Measurements from ENCODE around the gene DNASE2.
A peak's percentile ranks its signal among the peaks of the same experiment; 100 is the strongest.

The DNASE2 gene

DNA sequence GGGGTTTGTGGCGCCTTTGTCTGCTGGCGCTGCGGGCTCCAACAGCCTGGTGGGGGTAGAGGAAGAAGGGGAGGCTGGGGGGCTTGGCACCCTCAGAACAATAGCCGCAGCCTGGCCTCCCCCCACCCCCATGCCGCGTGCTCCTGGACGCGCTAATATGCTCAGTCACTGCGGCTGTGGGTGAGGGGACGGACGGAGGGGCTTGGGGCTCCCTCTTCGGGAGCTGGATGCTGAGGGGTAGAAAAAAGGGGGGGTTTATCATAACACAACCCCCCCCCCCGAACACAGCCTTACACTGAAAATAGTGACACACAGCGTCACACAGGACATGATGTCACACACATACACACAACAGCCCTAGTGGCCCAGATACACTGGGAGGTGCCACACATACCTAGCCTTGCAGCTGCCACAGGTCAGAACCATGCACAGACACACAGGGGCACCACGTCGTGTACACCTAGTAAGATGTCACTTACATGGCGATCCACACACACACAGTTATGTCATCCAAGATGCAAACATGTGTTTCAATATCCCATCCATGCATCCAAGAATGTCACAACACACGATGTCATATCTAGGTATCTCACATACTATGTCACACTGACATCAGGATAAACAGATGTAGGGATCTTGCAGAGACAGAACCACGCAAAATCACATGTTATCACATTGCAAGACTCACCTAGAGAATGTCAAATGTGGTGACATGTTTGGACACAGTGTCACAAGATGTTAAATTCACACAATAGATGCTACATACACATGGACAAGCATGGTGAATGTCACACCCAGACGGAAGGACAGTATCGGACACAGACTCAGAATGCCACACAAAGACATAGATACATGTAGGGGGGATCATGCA, 42.1 kb downstream of the DNASE2 start:
- no peak overlapping the region for H3K4me3 ChIP-seq (ENCODE audit: low read length in 2 of 2)
- no peaks in the 10 kb centered on the region for H3K9me3 ChIP-seq (ENCODE audit: control insufficient read depth in 2 of 2, low read length in 2 of 2)
- H3K27me3 ChIP-seq (ENCODE audit: control insufficient read depth in 1 of 2, insufficient read depth in 2 of 2, low read length in 2 of 2) = peaks cover 81 to 89% of the 10 kb centered on the region in 2 donors
- no peak overlapping the region for H3K9ac ChIP-seq (ENCODE audit: low read length in 2 of 2)
- H3K4me1 ChIP-seq (ENCODE audit: control insufficient read depth, insufficient read depth, low read length) = peaks cover 13% of the 10 kb centered on the region
- no peak overlapping the region for H3K27ac ChIP-seq (ENCODE audit: low read length)
- H3K36me3 ChIP-seq (ENCODE audit: control insufficient read depth in 2 of 2, insufficient read depth in 2 of 2, low read length in 2 of 2) = no peaks in the 10 kb centered on the region

DNA sequence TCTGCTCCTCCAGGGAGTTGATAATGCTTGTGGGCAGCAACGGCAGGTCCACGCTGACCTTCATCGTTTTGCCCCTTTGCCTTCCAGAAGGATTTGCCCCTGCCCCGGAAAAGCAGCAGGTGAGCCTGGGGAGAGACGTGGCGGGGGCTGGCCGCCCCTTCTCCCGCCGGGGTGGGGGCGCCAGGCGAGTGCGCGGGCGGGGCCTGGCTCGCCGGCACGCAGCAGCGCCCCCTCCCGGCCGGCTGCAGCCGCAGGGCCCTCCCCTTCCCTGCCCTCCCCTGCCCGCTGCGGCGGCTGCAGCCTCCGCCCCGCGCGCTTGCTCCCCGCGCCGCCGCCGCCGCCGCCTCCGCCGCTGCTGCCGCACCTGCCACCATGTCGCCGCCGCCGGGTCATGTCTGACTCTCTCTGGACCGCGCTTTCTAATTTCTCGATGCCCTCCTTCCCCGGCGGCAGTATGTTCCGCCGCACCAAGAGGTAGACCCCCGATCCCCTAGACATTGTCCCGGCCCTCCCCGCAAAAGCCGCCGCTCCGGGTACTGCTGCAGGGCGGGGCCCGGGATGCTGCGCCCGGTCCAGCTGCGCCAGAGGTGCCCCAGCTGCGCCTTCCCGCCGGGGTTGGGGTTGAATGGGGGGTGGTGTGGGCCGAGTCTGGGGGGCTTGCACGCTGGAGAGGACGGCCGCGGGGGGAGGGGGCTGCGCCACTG, 42.9 kb downstream of the DNASE2 start, which contains the start of gene MAST1:
Gene MAST1 (plus strand): TSS at position 334 of the 704 bp plus-strand sequence. CDS start 58 bp downstream, at position 392.
- H3K36me3 ChIP-seq (ENCODE audit: control insufficient read depth in 2 of 2, insufficient read depth in 2 of 2, low read length in 2 of 2) = no peaks in the 10 kb centered on the region
- H3K9ac ChIP-seq (ENCODE audit: low read length in 2 of 2) = no peak within 1 kb of the TSS
- H3K27ac ChIP-seq (ENCODE audit: low read length) = no peak within 1 kb of the TSS
- H3K4me3 ChIP-seq (ENCODE audit: low read length in 2 of 2) = peak within 1 kb of the TSS in 1 of 2 donors; percentile 52
- H3K9me3 ChIP-seq (ENCODE audit: control insufficient read depth in 2 of 2, low read length in 2 of 2) = no peaks in the 10 kb centered on the region
- H3K27me3 ChIP-seq (ENCODE audit: control insufficient read depth in 1 of 2, insufficient read depth in 2 of 2, low read length in 2 of 2) = peaks cover 75 to 86% of the 10 kb centered on the region in 2 donors
- peaks cover 18% of the 10 kb centered on the region for H3K4me1 ChIP-seq (ENCODE audit: control insufficient read depth, insufficient read depth, low read length)

DNA sequence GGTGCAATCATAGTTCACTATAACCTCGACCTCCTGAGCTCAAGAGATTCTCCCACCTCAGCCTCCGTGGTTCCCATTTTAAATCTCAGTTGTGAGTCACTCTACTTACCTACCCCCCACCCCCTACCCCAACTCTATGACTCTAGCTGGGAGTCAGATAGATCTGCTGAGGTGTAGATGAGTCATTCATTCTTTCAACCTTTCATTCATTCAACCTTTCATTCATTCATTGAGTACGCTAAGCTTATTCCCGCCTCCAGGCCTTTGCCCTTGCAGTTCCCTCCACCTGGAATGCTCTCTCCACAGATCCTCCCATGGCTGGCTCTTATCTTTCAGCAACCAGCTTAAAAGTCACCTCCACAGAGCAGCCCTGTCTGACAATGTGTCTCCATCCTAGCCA, 44.0 kb downstream of the DNASE2 start:
- Histone ChIP-seq H3K4me1 (ENCODE audit: control insufficient read depth, insufficient read depth, low read length) (peaks cover 25% of the 10 kb centered on the region), H3K36me3 (ENCODE audit: control insufficient read depth in 2 of 2, insufficient read depth in 2 of 2, low read length in 2 of 2) (no peaks in the 10 kb centered on the region), H3K4me3 (ENCODE audit: low read length in 2 of 2) (no peak overlapping the region), H3K27me3 (ENCODE audit: control insufficient read depth in 1 of 2, insufficient read depth in 2 of 2, low read length in 2 of 2) (peaks cover 78 to 91% of the 10 kb centered on the region in 2 donors), H3K27ac (ENCODE audit: low read length) (no peak overlapping the region), H3K9me3 (ENCODE audit: control insufficient read depth in 2 of 2, low read length in 2 of 2) (no peaks in the 10 kb centered on the region), H3K9ac (ENCODE audit: low read length in 2 of 2) (no peak overlapping the region)

DNA sequence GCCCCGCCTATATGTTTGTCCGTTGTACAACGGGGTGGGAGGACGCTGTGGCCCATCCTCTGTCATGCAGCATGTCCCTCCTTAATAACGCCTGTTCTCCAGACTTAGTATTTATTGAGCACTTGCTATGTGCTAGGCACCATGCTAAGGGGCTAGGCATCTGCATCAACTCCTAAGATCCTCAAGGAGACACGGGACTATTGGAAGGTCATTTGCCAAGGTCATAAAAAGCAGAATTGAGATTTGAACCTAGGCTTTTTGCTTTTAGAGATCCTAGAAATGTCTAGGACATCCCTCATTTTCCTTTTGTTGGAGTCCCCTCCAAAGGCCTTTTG, 44.8 kb downstream of the DNASE2 start:
- Histone ChIP-seq H3K27me3 (ENCODE audit: control insufficient read depth in 1 of 2, insufficient read depth in 2 of 2, low read length in 2 of 2) (peaks cover 79 to 92% of the 10 kb centered on the region in 2 donors), H3K4me1 (ENCODE audit: control insufficient read depth, insufficient read depth, low read length) (peaks cover 25% of the 10 kb centered on the region), H3K9ac (ENCODE audit: low read length in 2 of 2) (no peak overlapping the region)

DNA sequence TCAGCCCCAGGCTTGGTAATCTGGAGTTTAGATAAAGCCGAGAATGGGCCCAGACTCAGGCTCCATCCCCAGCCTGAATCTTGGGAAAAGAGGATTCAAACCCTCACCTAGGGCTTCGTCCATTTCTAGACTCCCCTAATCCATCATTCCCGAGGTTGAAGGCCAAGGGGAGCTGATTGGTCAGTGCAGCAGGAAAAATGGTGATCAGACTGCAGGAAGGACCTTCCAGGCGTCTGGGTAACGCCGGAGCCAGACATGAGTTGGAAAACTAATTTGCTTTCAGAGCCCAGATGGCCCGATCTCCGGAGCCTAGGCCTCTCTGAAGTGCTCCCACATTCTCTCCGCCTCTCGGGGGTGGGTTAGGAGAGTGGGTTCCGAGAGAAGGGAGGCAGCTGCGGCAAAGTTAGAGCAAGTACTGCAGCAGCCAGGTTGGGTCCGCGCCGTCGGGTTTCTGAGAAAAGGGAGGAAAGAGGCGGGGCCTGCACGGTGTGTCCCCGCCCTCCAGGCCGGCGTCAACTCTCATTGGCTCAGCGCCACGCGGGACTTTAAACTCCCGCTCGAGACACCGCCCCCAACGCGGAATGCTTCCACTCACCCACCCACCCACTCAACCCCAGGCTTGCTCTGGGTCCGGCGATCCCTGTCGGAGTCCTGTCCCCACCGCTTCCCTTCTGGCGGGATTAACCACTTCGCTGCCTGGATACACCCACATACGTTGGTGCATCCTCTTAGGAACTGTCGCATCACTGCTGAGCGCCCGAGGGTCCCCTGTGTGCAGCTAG, 46.1 kb downstream of the DNASE2 start:
- H3K4me3 ChIP-seq (ENCODE audit: low read length in 2 of 2) = no peak overlapping the region
- no peak overlapping the region for H3K9ac ChIP-seq (ENCODE audit: low read length in 2 of 2)
- no peaks in the 10 kb centered on the region for H3K9me3 ChIP-seq (ENCODE audit: control insufficient read depth in 2 of 2, low read length in 2 of 2)
- H3K27ac ChIP-seq (ENCODE audit: low read length) = no peak overlapping the region
- peaks cover 79 to 91% of the 10 kb centered on the region in 2 donors for H3K27me3 ChIP-seq (ENCODE audit: control insufficient read depth in 1 of 2, insufficient read depth in 2 of 2, low read length in 2 of 2)
- H3K36me3 ChIP-seq (ENCODE audit: control insufficient read depth in 2 of 2, insufficient read depth in 2 of 2, low read length in 2 of 2) = no peaks in the 10 kb centered on the region
- peaks cover 19% of the 10 kb centered on the region for H3K4me1 ChIP-seq (ENCODE audit: control insufficient read depth, insufficient read depth, low read length)

More for the DNA sequence above, 44.8 kb downstream of the DNASE2 start:
- H3K27ac ChIP-seq (ENCODE audit: low read length) = no peak overlapping the region
- H3K36me3 ChIP-seq (ENCODE audit: control insufficient read depth in 2 of 2, insufficient read depth in 2 of 2, low read length in 2 of 2) = no peaks in the 10 kb centered on the region
- H3K4me3 ChIP-seq (ENCODE audit: low read length in 2 of 2) = no peak overlapping the region
- no peaks in the 10 kb centered on the region for H3K9me3 ChIP-seq (ENCODE audit: control insufficient read depth in 2 of 2, low read length in 2 of 2)

DNA sequence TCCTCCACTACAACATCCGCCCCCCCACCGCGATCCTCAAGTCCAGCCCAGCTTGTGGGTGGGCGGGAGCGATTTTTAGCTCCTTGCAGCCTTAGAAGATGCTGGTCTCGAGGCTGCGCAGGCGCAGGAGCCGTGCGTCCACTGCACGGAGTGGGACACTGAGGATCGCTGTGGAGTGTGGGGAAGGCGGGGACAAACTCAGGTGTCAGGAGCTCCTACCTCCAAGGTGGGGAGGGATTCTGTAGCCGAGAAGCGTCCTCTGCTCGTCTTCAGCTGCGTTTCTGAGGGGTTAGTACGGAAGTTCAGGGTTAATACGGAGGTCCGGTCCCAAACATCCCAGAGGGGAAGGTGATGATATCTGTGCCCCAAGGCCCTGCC, 46.7 kb downstream of the DNASE2 start, which contains the start of gene RTBDN:
Gene RTBDN (minus strand): TSS at position 14 of the 378 bp plus-strand sequence. CDS start 4,600 bp downstream, outside the sequence.
- peaks cover 80 to 92% of the 10 kb centered on the region in 2 donors for H3K27me3 ChIP-seq (ENCODE audit: control insufficient read depth in 1 of 2, insufficient read depth in 2 of 2, low read length in 2 of 2)
- no peak within 1 kb of the TSS for H3K27ac ChIP-seq (ENCODE audit: low read length)
- no peaks in the 10 kb centered on the region for H3K9me3 ChIP-seq (ENCODE audit: control insufficient read depth in 2 of 2, low read length in 2 of 2)
- no peaks in the 10 kb centered on the region for H3K36me3 ChIP-seq (ENCODE audit: control insufficient read depth in 2 of 2, insufficient read depth in 2 of 2, low read length in 2 of 2)
- peak within 1 kb of the TSS in 1 of 2 donors; percentile 44 for H3K4me3 ChIP-seq (ENCODE audit: low read length in 2 of 2)
- no peak within 1 kb of the TSS for H3K9ac ChIP-seq (ENCODE audit: low read length in 2 of 2)
- H3K4me1 ChIP-seq (ENCODE audit: control insufficient read depth, insufficient read depth, low read length) = peaks cover 19% of the 10 kb centered on the region

DNA sequence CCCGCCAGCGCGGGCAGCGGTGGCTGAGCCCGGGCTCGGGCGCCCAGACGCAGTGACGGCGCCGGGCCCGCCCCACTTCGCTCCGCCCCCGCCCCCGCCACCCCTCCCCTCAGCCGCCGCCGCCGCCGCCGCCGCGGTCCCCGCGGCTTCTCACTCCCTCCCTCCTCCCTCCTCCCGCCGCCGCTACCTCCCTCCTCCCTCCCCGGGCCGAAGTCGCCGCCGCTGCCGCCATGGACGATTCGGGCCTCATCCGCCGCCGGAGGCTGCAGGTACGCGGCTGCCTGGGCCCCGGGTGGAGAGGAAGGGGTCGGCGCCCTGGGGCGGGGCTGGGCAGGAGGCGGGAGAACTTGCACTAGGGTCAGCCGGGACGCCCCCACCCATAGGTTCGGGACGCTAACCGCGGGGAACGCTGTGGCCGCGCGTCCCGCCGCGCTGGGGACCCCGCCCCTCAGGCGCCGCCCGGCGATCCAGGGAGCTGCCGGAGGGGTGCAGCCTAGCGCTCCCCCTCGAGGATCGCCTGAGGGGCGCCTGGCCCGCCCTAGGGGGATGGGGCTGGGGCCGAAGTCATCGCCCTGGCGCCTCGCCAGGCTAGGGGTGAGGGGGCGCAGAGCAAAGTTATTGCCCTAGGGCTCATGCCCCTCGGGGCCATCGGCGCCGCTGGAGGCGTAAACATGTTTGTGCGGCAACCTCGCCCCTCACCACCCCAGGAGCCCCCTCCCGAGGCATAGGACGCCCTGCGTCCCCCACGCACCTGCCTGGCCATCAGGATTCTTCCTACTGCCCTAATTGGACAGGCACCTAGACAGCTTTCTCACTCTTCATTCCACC, 47.3 kb downstream of the DNASE2 start:
- Histone ChIP-seq H3K4me3 (ENCODE audit: low read length in 2 of 2) (peak overlapping the region in 1 of 2 donors; percentile 44), H3K27me3 (ENCODE audit: control insufficient read depth in 1 of 2, insufficient read depth in 2 of 2, low read length in 2 of 2) (peaks cover 76 to 90% of the 10 kb centered on the region in 2 donors), H3K36me3 (ENCODE audit: control insufficient read depth in 2 of 2, insufficient read depth in 2 of 2, low read length in 2 of 2) (no peaks in the 10 kb centered on the region), H3K4me1 (ENCODE audit: control insufficient read depth, insufficient read depth, low read length) (peaks cover 19% of the 10 kb centered on the region), H3K27ac (ENCODE audit: low read length) (no peak overlapping the region), H3K9ac (ENCODE audit: low read length in 2 of 2) (no peak overlapping the region), H3K9me3 (ENCODE audit: control insufficient read depth in 2 of 2, low read length in 2 of 2) (no peaks in the 10 kb centered on the region)

DNA sequence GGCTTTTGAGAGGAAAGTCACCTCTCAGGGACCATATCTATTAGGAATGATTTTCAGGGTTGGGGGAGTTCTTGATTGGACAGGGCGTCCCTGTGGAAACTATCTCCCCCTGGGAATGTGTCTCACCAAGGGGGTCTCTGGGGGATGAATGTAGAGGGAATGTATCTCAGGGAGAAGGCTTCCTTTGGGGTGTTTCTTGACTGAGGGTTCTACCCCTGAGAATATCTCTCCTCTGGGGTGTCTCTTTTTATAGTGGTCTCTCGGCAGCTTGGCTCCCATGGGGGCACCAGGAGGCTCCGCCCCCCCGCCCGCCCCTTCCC, 47.9 kb downstream of the DNASE2 start:
- Histone ChIP-seq H3K9me3 (ENCODE audit: control insufficient read depth in 2 of 2, low read length in 2 of 2) (no peaks in the 10 kb centered on the region), H3K27me3 (ENCODE audit: control insufficient read depth in 1 of 2, insufficient read depth in 2 of 2, low read length in 2 of 2) (peaks cover 80 to 90% of the 10 kb centered on the region in 2 donors), H3K9ac (ENCODE audit: low read length in 2 of 2) (no peak overlapping the region), H3K4me1 (ENCODE audit: control insufficient read depth, insufficient read depth, low read length) (peaks cover 19% of the 10 kb centered on the region), H3K4me3 (ENCODE audit: low read length in 2 of 2) (peak overlapping the region in 1 of 2 donors; percentile 8), H3K27ac (ENCODE audit: low read length) (no peak overlapping the region), H3K36me3 (ENCODE audit: control insufficient read depth in 2 of 2, insufficient read depth in 2 of 2, low read length in 2 of 2) (no peaks in the 10 kb centered on the region)

DNA sequence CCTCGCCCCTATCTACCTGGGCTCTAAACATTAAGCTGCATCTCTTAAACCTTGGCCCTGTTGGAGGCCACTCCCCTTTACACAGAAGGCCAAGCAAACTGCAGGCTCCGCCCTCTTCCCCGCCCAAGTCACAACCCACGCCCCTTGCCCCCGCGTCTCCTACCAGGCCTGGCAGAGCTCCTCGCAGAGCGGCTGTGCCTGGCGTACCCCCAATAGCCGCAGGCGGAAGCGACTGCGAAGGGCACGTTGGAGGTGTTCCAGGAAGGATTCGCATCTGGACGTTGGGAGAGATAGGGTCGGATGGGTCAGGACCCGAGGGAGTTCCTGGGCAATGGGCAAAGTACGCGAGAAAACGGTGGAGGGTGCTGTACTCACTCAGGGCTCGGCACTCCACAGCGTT, 52.8 kb downstream of the DNASE2 start:
- Histone ChIP-seq H3K9me3 (ENCODE audit: control insufficient read depth in 2 of 2, low read length in 2 of 2) (no peaks in the 10 kb centered on the region), H3K27ac (ENCODE audit: low read length) (no peak overlapping the region), H3K4me3 (ENCODE audit: low read length in 2 of 2) (no peak overlapping the region), H3K27me3 (ENCODE audit: control insufficient read depth in 1 of 2, insufficient read depth in 2 of 2, low read length in 2 of 2) (peaks cover 68 to 69% of the 10 kb centered on the region in 2 donors), H3K9ac (ENCODE audit: low read length in 2 of 2) (no peak overlapping the region), H3K36me3 (ENCODE audit: control insufficient read depth in 2 of 2, insufficient read depth in 2 of 2, low read length in 2 of 2) (no peaks in the 10 kb centered on the region), H3K4me1 (ENCODE audit: control insufficient read depth, insufficient read depth, low read length) (peaks cover 8% of the 10 kb centered on the region)
